BLaER1 treated with 17β-estradiol and CSF1 and Interleukin-3, amounts not matched to agents 10 nM and 100 nM (cell line): ENCODE measurements around the gene SNED1.

ENCODE experiments used
- H3K27ac ChIP-seq, 11 experiments: shearing (Covaris generic); formaldehyde crosslinking; 2 replicates each; pipeline ENCODE4 v1.8.1; 2022
- H3K27me3 ChIP-seq, 11 experiments: shearing (Covaris generic); formaldehyde crosslinking; 2 replicates each; pipeline ENCODE4 v1.8.1; 2022
- H3K36me3 ChIP-seq, 11 experiments: shearing (Covaris generic); formaldehyde crosslinking; 2 replicates each; pipeline ENCODE4 v1.8.1; 2022
- H3K4me1 ChIP-seq, 10 experiments: shearing (Covaris generic); formaldehyde crosslinking; 2 replicates each; pipeline ENCODE4 v1.8.1; 2022
- H3K4me2 ChIP-seq, 11 experiments: shearing (Covaris generic); formaldehyde crosslinking; 2 replicates each; pipeline ENCODE4 v1.8.1; 2022
- H3K4me3 ChIP-seq, 10 experiments: shearing (Covaris generic); formaldehyde crosslinking; 2 replicates each; pipeline ENCODE4 v1.8.1; 2022
- H3K9ac ChIP-seq, 11 experiments: shearing (Covaris generic); formaldehyde crosslinking; 2 replicates each; pipeline ENCODE4 v1.8.1; 2022
- H3K9me3 ChIP-seq, 11 experiments: shearing (Covaris generic); formaldehyde crosslinking; replicated peaks in 1 of 11; 2 replicates each; pipeline ENCODE4 v1.8.1; 2022
- H4K20me1 ChIP-seq, 11 experiments: shearing (Covaris generic); formaldehyde crosslinking; 2 replicates each; pipeline ENCODE4 v1.8.1; 2022
- Cebpa-rat ChIP-seq, 11 experiments: shearing (Covaris generic); IDR thresholded peaks; 2 replicates each; pipeline ENCODE4 v1.8.1; 2022

Gene SNED1

GRCh38 chr2:241065355-241065803, 67.0 kb downstream of the SNED1 start:
- no peaks in the 10 kb centered on the region for H3K27me3 ChIP-seq
- TF ChIP-seq Cebpa-rat (IDR thresholded peaks at IDR 0.05): no peak

GRCh38 chr2:241066171-241066892, 67.9 kb downstream of the SNED1 start:
- Histone ChIP-seq H3K4me1 (peaks cover 0 to 4% (median 0%) of the 10 kb centered on the region in 10 experiments; a peak in 2 of 20 replicates), H3K4me2 (no peak overlapping the region), H3K36me3 (no peaks in the 10 kb centered on the region), H4K20me1 (peaks cover 0 to 71% (median 0%) of the 10 kb centered on the region in 11 experiments; a peak in 6 of 22 replicates), H3K27ac (no peak overlapping the region), H3K9ac (no peak overlapping the region), H3K27me3 (no peaks in the 10 kb centered on the region), H3K9me3 (no peaks in the 10 kb centered on the region), H3K4me3 (no peak overlapping the region)
- TF ChIP-seq Cebpa-rat (IDR thresholded peaks at IDR 0.05): no peak

More at GRCh38 chr2:241065355-241065803, 67.0 kb downstream of the SNED1 start:
- Histone ChIP-seq H3K4me1 (peaks cover 0 to 4% (median 0%) of the 10 kb centered on the region in 10 experiments; a peak in 2 of 20 replicates), H3K36me3 (no peaks in the 10 kb centered on the region), H3K9me3 (no peaks in the 10 kb centered on the region), H3K27ac (no peak overlapping the region), H3K4me3 (no peak overlapping the region), H3K9ac (no peak overlapping the region), H3K4me2 (no peak overlapping the region), H4K20me1 (peaks cover 0 to 61% (median 0%) of the 10 kb centered on the region in 11 experiments; a peak in 6 of 22 replicates)

GRCh38 chr2:241066893-241067341, 68.5 kb downstream of the SNED1 start:
- TF ChIP-seq Cebpa-rat (IDR thresholded peaks at IDR 0.05): no peak
- Histone ChIP-seq H3K4me3 (no peak overlapping the region), H3K4me1 (peaks cover 0 to 4% (median 0%) of the 10 kb centered on the region in 10 experiments; a peak in 2 of 20 replicates), H3K27me3 (no peaks in the 10 kb centered on the region), H4K20me1 (peaks cover 0 to 74% (median 0%) of the 10 kb centered on the region in 11 experiments; a peak in 6 of 22 replicates), H3K4me2 (no peak overlapping the region), H3K9ac (no peak overlapping the region), H3K36me3 (no peaks in the 10 kb centered on the region), H3K9me3 (no peaks in the 10 kb centered on the region), H3K27ac (no peak overlapping the region)

- Histone ChIP-seq H3K27ac (no peak overlapping the region), H3K9ac (no peak overlapping the region), H3K9me3 (no peaks in the 10 kb centered on the region), H3K27me3 (no peaks in the 10 kb centered on the region), H3K4me1 (peaks cover 0 to 4% (median 0%) of the 10 kb centered on the region in 10 experiments; a peak in 2 of 20 replicates), H4K20me1 (peaks cover 0 to 78% (median 0%) of the 10 kb centered on the region in 11 experiments; a peak in 6 of 22 replicates), H3K4me3 (no peak overlapping the region), H3K36me3 (no peaks in the 10 kb centered on the region), H3K4me2 (no peak overlapping the region)
- no peak for TF ChIP-seq Cebpa-rat (IDR thresholded peaks at IDR 0.05)
Observed at GRCh38 chr2:241067501-241068135, 69.2 kb downstream of the SNED1 start.

- Histone ChIP-seq H3K36me3 (no peaks in the 10 kb centered on the region), H4K20me1 (peaks cover 0 to 78% (median 0%) of the 10 kb centered on the region in 11 experiments; a peak in 6 of 22 replicates), H3K4me1 (peaks cover 0 to 4% (median 0%) of the 10 kb centered on the region in 10 experiments; a peak in 2 of 20 replicates), H3K27me3 (no peaks in the 10 kb centered on the region), H3K27ac (no peak overlapping the region), H3K9me3 (no peaks in the 10 kb centered on the region), H3K4me2 (no peak overlapping the region), H3K9ac (no peak overlapping the region), H3K4me3 (no peak overlapping the region)
- TF ChIP-seq Cebpa-rat (IDR thresholded peaks at IDR 0.05): no peak
Observed at GRCh38 chr2:241068136-241068941, 69.9 kb downstream of the SNED1 start.

GRCh38 chr2:241068942-241069810, 70.8 kb downstream of the SNED1 start:
- no peak overlapping the region for H3K27ac ChIP-seq
- peaks cover 0 to 4% (median 0%) of the 10 kb centered on the region in 10 experiments; a peak in 2 of 20 replicates for H3K4me1 ChIP-seq

GRCh38 chr2:241069821-241070281, 71.4 kb downstream of the SNED1 start:
- no peak for TF ChIP-seq Cebpa-rat (IDR thresholded peaks at IDR 0.05)
- peaks cover 0 to 10% (median 2%) of the 10 kb centered on the region in 11 experiments; a peak in 12 of 22 replicates for H3K36me3 ChIP-seq
- H3K27ac ChIP-seq: no peak overlapping the region
- peaks cover 0 to 88% (median 0%) of the 10 kb centered on the region in 11 experiments; a peak in 6 of 22 replicates for H4K20me1 ChIP-seq
- no peak overlapping the region for H3K4me3 ChIP-seq
- H3K4me1 ChIP-seq: 0 out of 20 replicates have a peak, but pooled peaks cover 0 to 4% (median 0%) of the 10 kb centered on the region in 10 experiments
- H3K9ac ChIP-seq: no peak overlapping the region
- no peaks in the 10 kb centered on the region for H3K9me3 ChIP-seq
- no peak overlapping the region for H3K4me2 ChIP-seq
- no peaks in the 10 kb centered on the region for H3K27me3 ChIP-seq

More at GRCh38 chr2:241068942-241069810, 70.8 kb downstream of the SNED1 start:
- TF ChIP-seq Cebpa-rat (IDR thresholded peaks at IDR 0.05): no peak
- no peak overlapping the region for H3K4me2 ChIP-seq
- H4K20me1 ChIP-seq: peaks cover 0 to 85% (median 0%) of the 10 kb centered on the region in 11 experiments; a peak in 6 of 22 replicates
- no peak overlapping the region for H3K4me3 ChIP-seq
- H3K9ac ChIP-seq: no peak overlapping the region
- peaks cover 0 to 4% (median 0%) of the 10 kb centered on the region in 11 experiments; a peak in 4 of 22 replicates for H3K36me3 ChIP-seq
- no peaks in the 10 kb centered on the region for H3K9me3 ChIP-seq
- H3K27me3 ChIP-seq: no peaks in the 10 kb centered on the region

- no peaks in the 10 kb centered on the region for H3K9me3 ChIP-seq
- H3K27ac ChIP-seq: no peak overlapping the region
- 0 out of 20 replicates have a peak, but pooled peaks cover 0 to 4% (median 0%) of the 10 kb centered on the region in 10 experiments for H3K4me1 ChIP-seq
- peaks cover 0 to 83% (median 0%) of the 10 kb centered on the region in 11 experiments; a peak in 6 of 22 replicates for H4K20me1 ChIP-seq
- no peaks in the 10 kb centered on the region for H3K27me3 ChIP-seq
- H3K36me3 ChIP-seq: peaks cover 0 to 15% (median 6%) of the 10 kb centered on the region in 11 experiments; a peak in 13 of 22 replicates
- H3K4me2 ChIP-seq: no peak overlapping the region
- H3K4me3 ChIP-seq: no peak overlapping the region
- no peak for TF ChIP-seq Cebpa-rat (IDR thresholded peaks at IDR 0.05)
- no peak overlapping the region for H3K9ac ChIP-seq
Observed at GRCh38 chr2:241070361-241070760, 71.9 kb downstream of the SNED1 start.
